Prostate gland (tissue), 2 donors: ENCODE data around the gene SLC5A9. TPM values are rescaled to one million over a fixed set of nuclear protein-coding genes. Genes with fewer than 3 reads are reported as not detected.

ENCODE experiments used
- DNase-seq: peaks from one replicate; pipeline ENCODE4 v3.0.0-alpha.2; 2019; ENCODE audit warnings: low spot score
- H3K27ac ChIP-seq, 2 donors: fragments of 200-600 bp; sonication (generic); 2 replicates each; pipeline ENCODE4 v1.5.1; 2017 to 2019
- H3K27me3 ChIP-seq: fragments of 200-600 bp; sonication (generic); replicated peaks from 2 replicates; pipeline ENCODE4 v1.5.1; 2019; ENCODE audit not compliant: insufficient read depth
- H3K36me3 ChIP-seq, 2 donors: fragments of 200-600 bp; sonication (generic); 1 replicate in 1 of 2; 2 replicates in 1 of 2; pipeline versions ENCODE4 v1.5.1 to v1.8.1; 2017 to 2019
- H3K4me1 ChIP-seq: fragments of 200-600 bp; sonication (generic); replicated peaks from 2 replicates; pipeline ENCODE4 v1.5.1; 2019
- H3K4me3 ChIP-seq, 2 donors: fragments of 200-600 bp; sonication (generic); 2 replicates each; pipeline ENCODE4 v1.5.1; 2017 to 2019
- H3K9me3 ChIP-seq: fragments of 200-600 bp; sonication (generic); 2 replicates; pipeline ENCODE4 v1.5.1; 2017
- POLR2A ChIP-seq: fragments of 450-650 bp; IDR thresholded peaks from one replicate; pipeline ENCODE4 v1.6.1; 2016; ENCODE audit warnings: antibody characterized with exemption, mild to moderate bottlenecking
- POLR2AphosphoS5 ChIP-seq: sonication (generic); formaldehyde crosslinking; IDR thresholded peaks from one replicate; pipeline ENCODE4 v1.6.1; 2017; ENCODE audit warnings: antibody characterized with exemption
- WGBS: methylation state at CpG from one replicate; pipeline ENCODE4 v1.1.5; 2018; 5-methylcytosine and 5-hydroxymethylcytosine counted together
- intact Hi-C: fragments of 100-400 bp; cut with DNase I; formaldehyde crosslinking; loops from one replicate; pipeline ENCODE4 v1.14.2; 2022
- total RNA-seq, 2 donors: library from RNA; depleted of rRNA; stranded (reverse); fragments of >200 nt; gene quantifications; one replicate each; pipeline ENCODE4 v1.1.0, GENCODE V29; 2016
- TF ChIP-seq, protein P1 (sequence below), 4 experiments: fragments of 200-600 bp in 2 of 4; fragments of 450-650 bp in 2 of 4; sonication (generic) in 2 of 4; IDR thresholded peaks; 1 replicate in 3 of 4; 2 replicates in 1 of 4; pipeline ENCODE4 v1.5.1; 2016 to 2019; ENCODE audit warnings: antibody characterized with exemption in 4 of 4, mild to moderate bottlenecking in 2 of 4, moderate library complexity in 2 of 4

Gene SLC5A9
- total RNA-seq, 2 donors from 2014 or later: not detected

DNA sequence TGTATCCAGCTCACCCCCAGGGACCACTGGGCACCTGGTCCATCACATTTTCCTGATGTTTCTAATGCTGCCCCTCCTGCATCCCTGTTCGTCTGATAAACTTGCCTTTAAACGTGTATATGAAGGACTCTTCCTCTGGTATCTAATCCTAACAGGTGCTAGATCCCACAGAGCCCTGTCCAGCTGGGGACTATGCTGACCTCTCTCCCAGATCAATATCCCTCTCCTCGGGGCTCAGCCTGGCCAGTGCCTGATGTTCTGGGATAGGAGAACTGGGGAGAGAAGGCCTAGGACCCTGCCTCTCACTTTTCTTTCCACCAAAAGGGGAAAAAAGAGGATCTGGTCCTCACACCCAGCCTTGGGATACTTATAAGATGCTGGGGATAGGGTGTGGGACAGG lies 1.4 kb upstream of the SLC5A9 start:
- H3K36me3 ChIP-seq: no peaks in the 10 kb centered on the region
- intact Hi-C loops: no loop called here
- no peaks in the 10 kb centered on the region for H3K9me3 ChIP-seq
- DNase-seq: no peak
- no peak overlapping the region for H3K4me3 ChIP-seq
- TF ChIP-seq POLR2A (no peak), POLR2AphosphoS5 (no peak)
- TF ChIP-seq, protein P1, sequence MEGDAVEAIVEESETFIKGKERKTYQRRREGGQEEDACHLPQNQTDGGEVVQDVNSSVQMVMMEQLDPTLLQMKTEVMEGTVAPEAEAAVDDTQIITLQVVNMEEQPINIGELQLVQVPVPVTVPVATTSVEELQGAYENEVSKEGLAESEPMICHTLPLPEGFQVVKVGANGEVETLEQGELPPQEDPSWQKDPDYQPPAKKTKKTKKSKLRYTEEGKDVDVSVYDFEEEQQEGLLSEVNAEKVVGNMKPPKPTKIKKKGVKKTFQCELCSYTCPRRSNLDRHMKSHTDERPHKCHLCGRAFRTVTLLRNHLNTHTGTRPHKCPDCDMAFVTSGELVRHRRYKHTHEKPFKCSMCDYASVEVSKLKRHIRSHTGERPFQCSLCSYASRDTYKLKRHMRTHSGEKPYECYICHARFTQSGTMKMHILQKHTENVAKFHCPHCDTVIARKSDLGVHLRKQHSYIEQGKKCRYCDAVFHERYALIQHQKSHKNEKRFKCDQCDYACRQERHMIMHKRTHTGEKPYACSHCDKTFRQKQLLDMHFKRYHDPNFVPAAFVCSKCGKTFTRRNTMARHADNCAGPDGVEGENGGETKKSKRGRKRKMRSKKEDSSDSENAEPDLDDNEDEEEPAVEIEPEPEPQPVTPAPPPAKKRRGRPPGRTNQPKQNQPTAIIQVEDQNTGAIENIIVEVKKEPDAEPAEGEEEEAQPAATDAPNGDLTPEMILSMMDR (IDR thresholded peaks at IDR 0.05): no peak
- H3K27ac ChIP-seq: no peak overlapping the region
- no peaks in the 10 kb centered on the region for H3K27me3 ChIP-seq
- H3K4me1 ChIP-seq: no peaks in the 10 kb centered on the region
- 92% methylated on average over 3 of the region's 3 CpGs for WGBS

DNA sequence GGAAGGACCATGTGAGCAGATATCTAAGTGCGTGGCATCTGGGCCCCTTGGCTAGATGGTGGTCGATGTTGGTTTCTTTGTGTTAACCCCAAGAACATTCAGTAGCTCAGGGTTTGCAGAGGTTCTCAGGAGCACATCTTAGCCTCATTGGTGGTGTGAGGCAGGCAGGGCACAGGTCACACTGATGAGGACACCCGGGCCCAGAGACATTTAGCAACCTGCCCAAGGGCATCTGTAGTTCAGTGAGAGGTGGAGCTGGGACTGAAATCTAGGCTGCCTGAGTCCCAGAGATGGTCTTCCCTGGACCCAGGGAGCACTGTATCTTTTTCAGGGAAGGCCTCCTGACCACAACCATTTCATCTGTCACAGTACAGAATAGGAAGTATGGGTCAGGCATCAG lies 859 bp upstream of the SLC5A9 start:
- H3K36me3 ChIP-seq: no peaks in the 10 kb centered on the region
- 93% methylated on average over 3 of the region's 3 CpGs for WGBS
- intact Hi-C loops: no loop called here

DNA sequence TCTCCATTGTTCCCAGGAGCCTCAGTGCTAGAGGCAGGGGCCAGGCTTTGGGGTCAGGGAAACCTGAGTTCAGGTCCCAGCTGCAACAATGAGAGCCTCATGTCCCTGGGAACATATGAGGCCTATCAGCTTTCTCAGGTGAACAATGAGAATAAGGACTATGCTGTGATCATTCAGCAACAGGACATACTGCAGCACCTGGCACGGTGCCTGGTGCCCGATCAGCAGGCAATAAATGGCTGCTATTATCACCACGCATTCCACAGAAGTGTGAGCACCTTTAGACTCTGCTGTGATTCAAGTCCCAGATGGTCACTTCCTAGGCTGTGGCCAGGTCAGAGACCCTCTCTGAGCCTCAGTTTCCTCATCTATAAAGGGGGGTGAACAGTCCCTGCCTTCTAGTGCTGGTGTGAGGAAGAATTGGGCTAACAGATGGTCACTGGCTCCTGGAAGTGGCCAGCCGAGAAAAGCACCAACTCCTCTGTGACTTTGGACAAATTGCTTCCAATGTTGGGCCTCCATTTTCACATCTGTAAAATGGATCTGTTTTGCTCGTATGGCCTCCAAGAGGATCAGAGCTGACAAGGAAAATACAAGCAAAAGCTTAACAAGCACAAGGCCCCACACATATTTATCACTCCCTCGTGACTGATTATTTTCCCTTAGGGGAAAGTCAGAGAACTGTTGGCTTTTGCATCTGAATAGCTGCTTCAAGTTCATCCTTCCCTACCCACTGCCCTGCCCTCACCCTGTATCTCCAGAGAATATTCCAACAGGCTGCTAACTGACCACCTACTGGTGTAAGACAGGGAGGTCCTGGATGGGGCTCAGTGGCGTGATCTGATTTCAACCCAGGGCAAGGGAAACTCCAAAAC lies 1.1 kb downstream of the SLC5A9 start:
- H3K4me3 ChIP-seq: no peak overlapping the region
- H3K9me3 ChIP-seq: no peaks in the 10 kb centered on the region
- TF ChIP-seq POLR2AphosphoS5: no peak
- TF ChIP-seq, protein P1 (IDR thresholded peaks at IDR 0.05): no peak
- no peak for TF ChIP-seq POLR2A
- H3K4me1 ChIP-seq: no peaks in the 10 kb centered on the region
- H3K36me3 ChIP-seq: no peaks in the 10 kb centered on the region
- 50% methylated on average over 7 of the region's 7 CpGs for WGBS
- intact Hi-C loops: no loop called here
- no peak for DNase-seq
- H3K27ac ChIP-seq: no peak overlapping the region
- H3K27me3 ChIP-seq: no peaks in the 10 kb centered on the region

More for the DNA sequence above, 859 bp upstream of the SLC5A9 start:
- TF ChIP-seq POLR2AphosphoS5: no peak
- TF ChIP-seq POLR2A: no peak
- TF ChIP-seq, protein P1 (IDR thresholded peaks at IDR 0.05): no peak
- Histone ChIP-seq H3K27me3 (no peaks in the 10 kb centered on the region), H3K4me3 (no peak overlapping the region), H3K4me1 (no peaks in the 10 kb centered on the region), H3K9me3 (no peaks in the 10 kb centered on the region), H3K27ac (no peak overlapping the region)
- no peak for DNase-seq

DNA sequence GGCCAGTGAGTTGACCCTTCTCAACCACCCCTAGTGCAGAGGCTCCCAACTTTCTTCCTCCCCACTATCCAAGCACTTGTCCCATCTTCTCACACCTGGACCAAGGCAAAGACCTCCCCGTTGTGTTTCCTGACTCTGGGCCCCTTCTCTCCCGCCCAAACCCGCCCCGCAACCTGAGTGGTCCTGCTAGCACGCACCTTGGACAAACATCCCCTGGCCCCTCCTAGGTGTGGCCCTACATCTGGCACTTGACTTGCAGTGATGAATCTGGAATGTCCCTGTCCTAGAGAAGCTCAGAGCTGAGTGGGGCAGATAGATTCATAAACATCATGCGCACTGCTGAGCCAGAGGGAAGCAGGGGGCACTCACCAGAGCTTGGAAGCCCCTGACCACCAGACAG lies 2.3 kb downstream of the SLC5A9 start:
- intact Hi-C loops: no loop called here
- Histone ChIP-seq H3K9me3 (no peaks in the 10 kb centered on the region), H3K27me3 (no peaks in the 10 kb centered on the region), H3K4me3 (no peak overlapping the region), H3K27ac (no peak overlapping the region), H3K36me3 (no peaks in the 10 kb centered on the region), H3K4me1 (no peaks in the 10 kb centered on the region)
- TF ChIP-seq, protein P1 (IDR thresholded peaks at IDR 0.05): no peak
- TF ChIP-seq POLR2AphosphoS5: no peak
- TF ChIP-seq POLR2A: no peak
- WGBS: 81% methylated on average over 6 of the region's 6 CpGs
- DNase-seq: no peak

DNA sequence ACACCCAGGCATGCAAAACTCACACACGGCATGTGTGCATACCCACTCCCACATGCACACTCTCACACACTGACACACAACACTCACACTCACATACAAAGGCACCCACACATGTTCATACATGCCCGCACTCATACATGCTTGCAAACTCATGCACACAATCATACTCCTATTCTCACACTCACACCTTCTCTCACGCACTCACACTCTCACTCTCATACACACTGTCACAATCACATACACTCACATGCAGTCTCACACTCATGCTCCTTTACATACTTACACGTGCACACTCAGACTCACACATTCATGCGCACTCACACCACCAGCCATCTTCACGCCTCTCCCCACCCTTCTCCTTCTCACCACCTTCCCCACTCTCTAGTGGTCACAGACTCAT lies 3.1 kb downstream of the SLC5A9 start:
- no peak for DNase-seq
- WGBS: 83% methylated on average over 6 of the region's 6 CpGs
- no peak overlapping the region for H3K27ac ChIP-seq
- no peaks in the 10 kb centered on the region for H3K36me3 ChIP-seq
- no peaks in the 10 kb centered on the region for H3K9me3 ChIP-seq
- TF ChIP-seq, protein P1 (IDR thresholded peaks at IDR 0.05): no peak
- TF ChIP-seq POLR2AphosphoS5: no peak
- TF ChIP-seq POLR2A: no peak
- intact Hi-C loops: no loop called here
- H3K27me3 ChIP-seq: no peaks in the 10 kb centered on the region
- no peak overlapping the region for H3K4me3 ChIP-seq
- H3K4me1 ChIP-seq: no peaks in the 10 kb centered on the region
